ENCODE results near the gene NEK2.

The NEK2 gene

DNA sequence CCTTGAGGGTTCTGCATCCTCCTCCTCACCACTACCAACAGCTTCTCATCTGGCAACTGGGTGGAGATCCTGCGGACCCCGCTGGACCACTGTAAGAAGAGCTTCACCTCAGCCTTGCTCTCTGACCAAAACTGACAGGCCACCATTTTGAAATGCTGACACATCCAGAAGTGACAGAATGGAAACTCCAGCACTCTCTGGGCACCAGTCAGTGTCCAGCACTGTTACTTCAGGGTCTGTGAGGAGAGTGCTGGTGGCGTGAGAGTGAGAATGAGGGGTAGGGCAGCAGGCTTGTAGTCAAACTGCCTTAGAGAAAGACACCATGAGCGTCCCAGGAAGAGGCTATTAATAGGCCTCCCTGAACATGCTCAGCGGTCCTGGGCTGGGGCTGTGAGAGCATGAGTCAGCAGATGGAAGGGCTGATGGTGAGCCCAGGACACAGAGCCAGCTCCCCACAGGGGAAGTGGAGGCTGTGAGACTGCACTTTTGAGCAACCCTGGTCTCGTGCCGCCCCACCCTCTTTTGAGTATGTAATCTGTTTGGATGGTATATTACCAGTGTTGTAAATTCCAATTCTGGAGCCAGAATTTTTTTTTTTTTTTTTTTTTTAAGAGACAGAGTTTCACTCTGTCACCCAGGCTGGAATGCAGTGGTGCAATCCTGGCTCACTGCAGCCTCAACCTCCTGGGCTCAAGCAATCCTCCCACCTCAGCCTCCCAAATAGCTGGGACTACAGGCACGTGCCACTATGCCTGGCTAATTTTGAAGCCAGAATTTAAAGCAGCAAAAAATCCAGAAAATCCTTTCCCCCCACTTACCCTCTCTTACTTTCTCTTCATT lies 62.1 kb downstream of the NEK2 start:
- TF ChIP-seq, protein P1, sequence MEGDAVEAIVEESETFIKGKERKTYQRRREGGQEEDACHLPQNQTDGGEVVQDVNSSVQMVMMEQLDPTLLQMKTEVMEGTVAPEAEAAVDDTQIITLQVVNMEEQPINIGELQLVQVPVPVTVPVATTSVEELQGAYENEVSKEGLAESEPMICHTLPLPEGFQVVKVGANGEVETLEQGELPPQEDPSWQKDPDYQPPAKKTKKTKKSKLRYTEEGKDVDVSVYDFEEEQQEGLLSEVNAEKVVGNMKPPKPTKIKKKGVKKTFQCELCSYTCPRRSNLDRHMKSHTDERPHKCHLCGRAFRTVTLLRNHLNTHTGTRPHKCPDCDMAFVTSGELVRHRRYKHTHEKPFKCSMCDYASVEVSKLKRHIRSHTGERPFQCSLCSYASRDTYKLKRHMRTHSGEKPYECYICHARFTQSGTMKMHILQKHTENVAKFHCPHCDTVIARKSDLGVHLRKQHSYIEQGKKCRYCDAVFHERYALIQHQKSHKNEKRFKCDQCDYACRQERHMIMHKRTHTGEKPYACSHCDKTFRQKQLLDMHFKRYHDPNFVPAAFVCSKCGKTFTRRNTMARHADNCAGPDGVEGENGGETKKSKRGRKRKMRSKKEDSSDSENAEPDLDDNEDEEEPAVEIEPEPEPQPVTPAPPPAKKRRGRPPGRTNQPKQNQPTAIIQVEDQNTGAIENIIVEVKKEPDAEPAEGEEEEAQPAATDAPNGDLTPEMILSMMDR (IDR thresholded peaks at IDR 0.05), result no peak

DNA sequence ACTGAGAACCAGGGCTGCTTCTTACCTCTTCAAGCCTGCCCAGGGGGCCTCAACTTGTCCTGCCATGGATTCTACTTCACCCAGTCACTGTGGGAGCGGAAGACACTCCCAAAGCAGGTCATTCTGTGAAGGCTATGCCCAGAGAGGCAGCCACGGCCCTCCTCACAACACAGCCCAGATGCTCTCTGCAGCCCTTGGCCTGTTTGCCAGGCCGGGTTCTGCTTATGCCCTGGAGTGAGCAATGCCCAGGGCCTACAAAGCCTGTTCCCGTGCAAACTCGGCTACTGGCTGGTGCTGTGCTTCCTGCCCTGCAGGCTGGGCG lies 62.7 kb downstream of the NEK2 start:
- TF ChIP-seq, protein P1 (IDR thresholded peaks at IDR 0.05), result no peak
